GM12872 (cell line): ENCODE measurements around the gene MPPED1.

Experiments used
- CTCF ChIP-seq: IDR thresholded peaks from 3 replicates; pipeline ENCODE4 v1.5.1; 2011; ENCODE audit warnings: low read depth, mild to moderate bottlenecking, low read length, moderate library complexity; ENCODE audit not compliant: insufficient read depth

Gene MPPED1

DNA sequence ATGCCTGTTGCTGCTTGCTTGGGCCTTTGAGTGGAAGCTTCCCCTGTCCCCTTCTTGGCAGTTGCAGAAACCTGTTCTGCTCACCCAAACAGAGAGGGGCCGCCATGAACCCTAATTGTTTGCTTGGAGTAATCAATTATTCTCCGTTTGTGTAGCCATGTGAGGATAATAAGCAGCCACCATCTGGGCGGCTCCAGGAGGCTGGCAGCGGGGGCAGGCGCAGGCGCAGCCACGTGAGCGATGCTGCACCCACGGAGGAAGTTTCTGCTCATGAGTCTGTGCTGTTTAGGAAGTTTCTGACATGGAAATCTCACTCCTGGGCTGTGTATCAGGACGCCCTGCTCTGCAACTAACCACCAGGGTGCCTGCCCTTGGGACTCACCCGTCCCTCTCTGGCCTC lies 90.1 kb downstream of the MPPED1 start:
- no peak for TF ChIP-seq CTCF

GRCh38 chr22:43502306-43502874 lies 90.6 kb downstream of the MPPED1 start:
- TF ChIP-seq CTCF: no peak

DNA sequence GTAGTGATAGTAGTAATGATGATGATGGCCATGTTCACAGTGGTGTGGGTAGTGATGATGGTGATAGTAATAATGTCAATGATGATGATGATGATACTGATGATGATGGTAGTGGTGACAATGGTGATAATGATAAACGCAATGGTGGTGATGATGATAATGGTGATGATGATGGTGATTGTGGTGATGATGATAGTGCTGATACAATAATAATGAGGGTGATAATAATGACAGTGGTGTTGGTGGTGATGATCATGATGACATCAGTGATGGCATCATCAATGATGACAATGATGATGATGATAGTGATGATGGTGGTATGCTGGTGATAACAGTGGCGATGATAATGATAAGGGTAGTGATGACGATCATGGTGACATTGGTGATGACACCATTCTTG lies 92.3 kb downstream of the MPPED1 start:
- no peak for TF ChIP-seq CTCF

- no peak for TF ChIP-seq CTCF
Measured at GRCh38 chr22:43504666-43505261, 93.0 kb downstream of the MPPED1 start.

- no peak for TF ChIP-seq CTCF
Measured at GRCh38 chr22:43505423-43505822, 93.6 kb downstream of the MPPED1 start.

- no peak for TF ChIP-seq CTCF
Measured at GRCh38 chr22:43505896-43506295, 94.1 kb downstream of the MPPED1 start.

- TF ChIP-seq CTCF: no peak
Measured at GRCh38 chr22:43506487-43506886, 94.7 kb downstream of the MPPED1 start.

DNA sequence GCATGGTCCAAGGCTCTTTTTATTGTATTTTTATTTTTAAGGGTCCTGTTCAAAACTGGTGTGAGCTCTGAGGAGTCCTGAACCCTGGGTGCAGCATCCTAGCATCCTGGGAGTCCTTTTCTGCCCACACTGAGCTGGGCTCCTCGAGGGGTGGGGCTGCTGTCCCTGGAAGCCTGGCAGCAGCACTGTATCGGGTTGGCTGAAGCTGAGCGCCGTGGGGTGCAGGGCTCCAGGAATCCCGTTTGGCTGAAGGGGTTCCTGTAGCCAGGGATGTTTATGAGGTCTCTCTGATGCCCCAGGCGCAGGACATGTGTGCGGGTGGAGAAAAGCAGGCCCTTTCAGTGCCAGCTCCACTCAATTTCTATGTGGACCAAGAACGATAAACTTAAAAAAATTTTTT lies 95.4 kb downstream of the MPPED1 start:
- TF ChIP-seq CTCF: no peak
